Adrenal gland (tissue), 5 donors: ENCODE measurements around the gene CTNNBIP1.

Experiments used
- POLR2A ChIP-seq, 2 donors: fragments of 450-650 bp; IDR thresholded peaks; one replicate each; pipeline ENCODE4 v1.6.1; 2017; ENCODE audit warnings: antibody characterized with exemption in 2 of 2, mild to moderate bottlenecking in 2 of 2, moderate library complexity in 1 of 2
- TF ChIP-seq, protein P1 (sequence below), 6 experiments: fragments of 450-650 bp in 4 of 6; fragments of 200-600 bp in 2 of 6; sonication (generic) in 1 of 6; IDR thresholded peaks; 1 replicate in 5 of 6; 2 replicates in 1 of 6; pipeline versions ENCODE4 v1.5.1 to v1.8.0; 2016 to 2021; ENCODE audit warnings: antibody characterized with exemption in 6 of 6, mild to moderate bottlenecking in 2 of 6, moderate library complexity in 1 of 6
- donor health status: DM: no; HTN: no; CAD: no.

DNA sequence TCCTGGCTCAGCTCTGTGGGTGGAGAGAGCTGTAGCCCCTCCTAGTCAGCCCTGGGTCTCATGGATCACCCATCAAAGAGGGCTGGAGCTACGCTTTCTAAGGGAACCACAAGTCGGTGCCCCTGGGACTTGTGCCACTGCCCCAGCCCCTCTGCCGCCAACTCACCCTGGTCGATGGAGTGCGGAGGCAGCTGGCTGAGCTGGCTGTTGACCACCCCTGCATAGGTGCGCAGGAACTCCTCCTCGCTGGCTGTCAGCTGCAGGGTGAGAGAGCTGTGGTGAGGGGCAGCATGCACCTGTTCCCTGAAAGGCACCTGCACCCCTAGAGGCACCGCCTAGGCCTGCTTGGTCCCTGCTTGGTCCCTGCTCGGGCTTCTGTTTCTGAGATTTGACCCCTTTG lies 39.0 kb downstream of the CTNNBIP1 start:
- TF ChIP-seq, protein P1, sequence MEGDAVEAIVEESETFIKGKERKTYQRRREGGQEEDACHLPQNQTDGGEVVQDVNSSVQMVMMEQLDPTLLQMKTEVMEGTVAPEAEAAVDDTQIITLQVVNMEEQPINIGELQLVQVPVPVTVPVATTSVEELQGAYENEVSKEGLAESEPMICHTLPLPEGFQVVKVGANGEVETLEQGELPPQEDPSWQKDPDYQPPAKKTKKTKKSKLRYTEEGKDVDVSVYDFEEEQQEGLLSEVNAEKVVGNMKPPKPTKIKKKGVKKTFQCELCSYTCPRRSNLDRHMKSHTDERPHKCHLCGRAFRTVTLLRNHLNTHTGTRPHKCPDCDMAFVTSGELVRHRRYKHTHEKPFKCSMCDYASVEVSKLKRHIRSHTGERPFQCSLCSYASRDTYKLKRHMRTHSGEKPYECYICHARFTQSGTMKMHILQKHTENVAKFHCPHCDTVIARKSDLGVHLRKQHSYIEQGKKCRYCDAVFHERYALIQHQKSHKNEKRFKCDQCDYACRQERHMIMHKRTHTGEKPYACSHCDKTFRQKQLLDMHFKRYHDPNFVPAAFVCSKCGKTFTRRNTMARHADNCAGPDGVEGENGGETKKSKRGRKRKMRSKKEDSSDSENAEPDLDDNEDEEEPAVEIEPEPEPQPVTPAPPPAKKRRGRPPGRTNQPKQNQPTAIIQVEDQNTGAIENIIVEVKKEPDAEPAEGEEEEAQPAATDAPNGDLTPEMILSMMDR (IDR thresholded peaks at IDR 0.05): no peak
- no peak for TF ChIP-seq POLR2A (IDR thresholded peaks at IDR 0.05)
